ENCODE measurements around the gene ADAM10.

- TF ChIP-seq EZH2phosphoT487 (IDR thresholded peaks at IDR 0.05; ENCODE audit: borderline replicate concordance, low read depth, low read length), result no peak
- no peak for TF ChIP-seq CTCF (conservative IDR thresholded peaks at IDR 0.05; ENCODE audit: low read length)
Observed at GRCh38 chr15:58552505-58553364, 196.8 kb downstream of the ADAM10 start.
